CD4-positive, alpha-beta T cell treated with Interleukin-21 for 1 hour (primary cell): Measurements from ENCODE around the gene VSIG10L2.

Source experiments
- DNase-seq: peaks from one replicate; pipeline ENCODE4 v3.0.0-alpha.2; 2020

The VSIG10L2 gene

GRCh38 chr11:125930076-125930450 lies 15.8 kb upstream of the VSIG10L2 start:
- no peak for DNase-seq

- no peak for DNase-seq
These were observed 14.7 kb upstream of the VSIG10L2 start for GRCh38 chr11:125931116-125931515.

DNA sequence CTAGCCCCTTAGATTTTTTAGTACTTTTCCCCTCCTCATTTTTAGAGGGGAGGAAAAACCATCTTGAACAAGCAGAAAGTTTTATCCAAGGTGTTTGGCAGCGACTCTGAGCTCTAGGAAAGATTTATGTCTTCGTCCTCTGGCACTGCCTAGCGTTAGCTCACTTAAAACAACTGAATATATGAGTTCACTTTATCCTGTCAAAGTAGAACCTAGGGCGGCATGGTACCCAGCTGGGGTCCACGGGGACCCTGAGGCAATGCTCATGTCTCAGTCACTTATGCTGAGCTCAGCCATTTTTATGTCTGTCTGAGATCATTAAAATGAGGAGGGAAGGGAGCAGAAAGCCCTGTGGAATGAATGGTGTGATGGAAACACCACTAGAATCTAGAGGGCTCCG lies 14.2 kb upstream of the VSIG10L2 start:
- no peak for DNase-seq

DNA sequence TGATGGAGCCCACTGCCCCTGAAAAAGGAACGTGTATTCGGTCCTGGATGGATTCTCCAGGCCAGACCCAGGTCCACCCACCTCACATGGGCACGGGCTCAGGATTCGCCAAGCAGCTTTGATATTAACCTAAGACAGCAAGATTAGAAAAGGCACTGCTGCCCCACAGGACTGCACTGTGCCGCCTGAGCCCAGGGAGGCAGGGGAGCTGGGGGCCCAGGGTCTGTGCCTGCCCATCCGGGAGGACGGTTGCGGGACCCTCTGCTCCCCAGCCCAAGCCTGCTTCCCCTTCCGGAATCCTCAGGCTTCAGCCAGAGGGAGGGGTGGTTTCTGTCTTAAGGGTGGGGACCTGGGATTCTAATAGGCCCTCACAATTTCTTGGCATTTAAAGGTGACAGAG lies 13.5 kb upstream of the VSIG10L2 start:
- no peak for DNase-seq

- no peak for DNase-seq
These were observed 12.6 kb upstream of the VSIG10L2 start for GRCh38 chr11:125933030-125933813.

DNA sequence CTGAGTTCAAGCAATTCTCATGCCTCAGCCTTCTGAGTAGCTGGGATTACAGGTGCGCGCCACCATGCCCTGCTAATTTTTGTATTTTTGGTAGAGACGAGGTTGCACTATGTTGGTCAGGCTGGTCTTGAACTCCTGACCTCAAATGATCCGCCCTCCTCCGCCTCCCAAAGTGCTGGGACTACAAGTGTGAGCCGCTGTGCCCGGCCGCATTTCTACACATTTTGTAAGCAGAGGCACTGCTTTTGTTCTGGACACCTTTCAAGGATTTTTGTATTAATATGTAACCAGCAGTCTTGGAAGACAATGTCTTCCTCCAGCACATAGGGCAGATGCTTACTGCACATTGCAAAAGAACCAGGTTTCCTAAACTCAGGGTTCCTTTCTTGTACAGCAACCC lies 11.4 kb upstream of the VSIG10L2 start:
- DNase-seq = no peak

DNA sequence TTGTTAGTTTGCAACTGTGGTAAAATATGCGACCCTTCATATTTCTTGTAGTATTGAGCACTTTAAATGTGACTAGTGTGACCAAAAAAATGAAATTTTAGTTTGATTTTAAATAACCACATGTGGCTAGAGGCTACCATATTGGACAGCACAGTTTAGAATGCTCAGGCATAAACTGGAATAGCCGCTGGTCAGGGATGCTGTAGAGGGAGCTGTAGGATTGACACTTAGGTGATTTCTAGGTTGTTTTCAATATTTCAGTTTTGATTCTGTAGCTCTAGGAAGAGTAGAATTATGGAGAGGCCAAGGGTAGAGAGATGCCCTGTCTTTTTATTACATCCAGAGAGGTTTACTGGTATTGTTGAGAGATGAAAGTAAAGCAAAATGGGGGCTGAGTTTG lies 10.8 kb upstream of the VSIG10L2 start:
- DNase-seq = no peak

GRCh38 chr11:125935618-125936199 lies 10.1 kb upstream of the VSIG10L2 start:
- DNase-seq = no peak

DNA sequence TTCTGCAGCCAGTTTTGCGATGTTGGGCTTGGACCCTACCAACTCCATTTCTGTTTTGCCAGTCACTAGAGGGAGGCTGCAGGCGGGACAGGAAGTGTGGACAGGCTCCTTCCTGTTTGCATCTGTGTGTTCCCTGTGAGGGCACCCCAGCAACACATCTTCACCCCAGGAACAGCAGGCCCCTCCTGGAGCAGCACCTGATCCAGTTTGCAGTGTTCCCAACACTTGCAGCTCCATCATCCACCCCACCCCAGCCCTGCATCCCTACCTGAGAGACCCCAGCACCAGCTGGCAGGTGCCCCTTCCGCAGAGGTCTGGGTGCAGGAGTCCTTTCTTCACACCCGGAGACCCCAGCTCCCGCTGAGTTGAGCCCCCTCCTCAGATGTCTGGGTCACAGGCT lies 7.4 kb upstream of the VSIG10L2 start:
- no peak for DNase-seq

GRCh38 chr11:125939081-125939521 lies 6.7 kb upstream of the VSIG10L2 start:
- DNase-seq = no peak

DNA sequence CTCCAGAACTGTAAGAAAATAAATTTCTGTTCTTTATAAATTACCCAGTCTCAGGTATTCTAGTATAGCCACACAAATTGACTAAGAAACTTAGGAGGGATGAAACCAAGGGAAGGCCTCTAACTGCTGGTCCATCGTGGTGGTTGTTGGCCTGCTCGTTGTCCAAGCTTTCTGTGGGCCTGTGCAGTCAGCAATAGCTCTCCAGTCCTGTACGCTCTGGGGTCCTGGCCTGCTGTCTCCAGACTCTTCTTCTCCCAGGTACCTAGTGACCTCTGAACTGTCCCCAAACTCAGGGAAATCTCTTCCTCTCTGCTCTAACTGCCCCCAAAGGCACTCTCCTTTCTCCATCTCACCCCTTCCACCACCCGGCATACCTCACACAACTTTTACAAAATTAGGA lies 5.7 kb upstream of the VSIG10L2 start:
- DNase-seq = no peak

DNA sequence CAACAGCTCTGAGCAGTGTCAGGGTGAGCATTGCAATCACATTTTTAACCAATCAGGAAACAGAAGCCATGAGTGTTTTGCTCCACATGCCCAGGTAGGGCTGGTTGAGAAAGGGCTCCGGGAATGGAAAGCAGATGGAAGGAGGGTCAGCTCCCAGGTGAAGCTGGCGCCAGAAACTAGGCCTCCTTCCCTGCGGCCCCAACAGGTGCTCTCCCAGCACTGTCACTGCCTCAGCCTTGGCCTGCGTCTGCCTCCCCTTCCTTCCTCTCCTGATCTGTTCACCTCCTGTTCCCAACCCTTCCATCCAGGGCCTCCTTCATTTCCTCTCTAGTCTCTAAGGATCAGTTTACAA lies 4.6 kb upstream of the VSIG10L2 start:
- no peak for DNase-seq

GRCh38 chr11:125941619-125942611 lies 3.9 kb upstream of the VSIG10L2 start:
- peak; percentile 27 for DNase-seq

GRCh38 chr11:125942771-125943428 lies 2.9 kb upstream of the VSIG10L2 start:
- no peak for DNase-seq

- no peak for DNase-seq
These were observed 2.0 kb upstream of the VSIG10L2 start for GRCh38 chr11:125943661-125944349.

DNA sequence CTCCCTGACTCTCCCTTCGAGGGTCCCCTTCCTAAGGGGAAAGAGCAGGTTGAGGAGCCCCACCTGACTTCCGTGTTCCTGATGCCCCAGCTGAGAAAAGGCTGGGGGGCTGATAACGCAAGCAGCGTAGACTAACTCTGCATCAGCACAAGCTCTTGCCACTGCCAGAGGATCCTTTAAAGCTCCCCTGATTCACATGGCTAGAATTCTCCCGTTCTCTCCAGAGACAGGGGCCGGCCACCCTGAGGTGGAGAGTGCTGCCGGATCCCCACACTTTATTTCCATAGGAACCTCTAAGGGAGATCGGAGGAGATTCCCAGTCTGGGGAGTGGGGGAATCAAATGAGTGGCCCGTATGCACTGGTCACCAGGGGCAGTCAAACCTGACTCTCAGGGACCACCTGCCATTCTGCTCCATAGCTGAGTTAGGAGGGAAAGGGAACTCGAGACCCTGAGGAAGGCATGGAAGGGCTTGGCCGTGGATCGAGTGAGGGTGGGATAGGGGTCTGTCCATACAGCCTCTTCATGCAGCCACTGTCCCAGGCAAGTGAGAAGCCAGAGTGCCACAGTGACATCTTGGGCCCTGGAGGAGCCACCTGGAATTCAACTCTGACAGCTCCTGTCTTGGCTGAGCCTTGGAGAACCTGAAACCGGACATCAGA lies 1.4 kb upstream of the VSIG10L2 start:
- no peak for DNase-seq

- no peak for DNase-seq
These were observed 640 bp upstream of the VSIG10L2 start for GRCh38 chr11:125945011-125945796.

DNA sequence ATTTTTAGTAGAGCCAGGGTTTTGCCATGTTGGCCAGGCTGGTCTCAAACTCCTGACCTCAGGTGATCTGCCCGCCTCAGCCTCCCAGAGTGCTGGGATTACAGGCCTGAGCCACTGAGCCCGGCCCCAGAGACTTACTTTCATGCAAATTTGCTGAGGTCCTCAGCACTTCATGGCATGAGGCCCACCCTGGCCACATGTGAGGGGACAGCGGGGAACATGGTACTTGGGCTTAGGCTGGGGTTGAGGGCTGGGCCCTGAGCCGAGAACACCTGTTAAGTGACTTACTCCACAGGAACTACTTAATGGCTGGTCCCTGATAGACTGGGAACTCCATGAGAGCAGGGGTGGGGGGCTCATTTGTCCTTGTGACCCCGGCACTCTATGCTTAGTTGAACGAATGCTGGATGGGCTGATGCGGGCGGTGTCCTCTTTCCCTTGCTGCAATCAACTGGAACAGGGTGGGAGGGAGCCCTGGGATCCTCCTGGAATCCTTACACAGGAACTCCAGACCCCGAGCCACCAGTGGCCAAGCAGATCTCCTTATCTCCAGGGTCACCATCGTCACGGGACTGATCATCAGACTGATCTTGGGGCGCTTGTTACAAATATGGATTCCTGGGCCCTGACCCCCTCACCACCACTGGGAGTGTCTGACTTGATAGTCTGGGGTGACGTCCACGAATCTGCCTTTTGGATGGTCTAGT lies 1.0 kb downstream of the VSIG10L2 start:
- no peak for DNase-seq

- no peak for DNase-seq
These were observed 1.8 kb downstream of the VSIG10L2 start for GRCh38 chr11:125947419-125948277.
